Muscle layer of duodenum (tissue), 2 donors: Measurements from ENCODE around the gene GPSM1.

Experiments
- H3K27ac ChIP-seq: one replicate; pipeline ENCODE4 v1.7.0; 2013; ENCODE audit warnings: mild to moderate bottlenecking, low read length
- H3K27me3 ChIP-seq: one replicate; pipeline ENCODE4 v1.7.0; 2013; ENCODE audit warnings: low read depth, mild to moderate bottlenecking, control low read depth, low read length
- H3K36me3 ChIP-seq, 2 donors: one replicate each; pipeline ENCODE4 v1.7.0; 2013; ENCODE audit warnings: low read length in 2 of 2, control low read depth in 1 of 2, mild to moderate bottlenecking in 1 of 2; ENCODE audit not compliant: insufficient read depth in 2 of 2, control insufficient read depth in 1 of 2
- H3K4me1 ChIP-seq, 2 donors: one replicate each; pipeline ENCODE4 v1.7.0; 2013; ENCODE audit warnings: low read length in 2 of 2, mild to moderate bottlenecking in 2 of 2, control low read depth in 1 of 2, moderate library complexity in 1 of 2; ENCODE audit not compliant: insufficient read depth in 2 of 2, control insufficient read depth in 1 of 2
- H3K4me3 ChIP-seq, 2 donors: one replicate each; pipeline ENCODE4 v1.7.0; 2013; ENCODE audit warnings: low read length in 2 of 2, low read depth in 1 of 2, mild to moderate bottlenecking in 1 of 2
- H3K9me3 ChIP-seq, 2 donors: one replicate each; pipeline ENCODE4 v1.7.0; 2013; ENCODE audit warnings: low read length in 2 of 2, control low read depth in 1 of 2, mild to moderate bottlenecking in 1 of 2; ENCODE audit not compliant: control insufficient read depth in 1 of 2
- donor health status: healthy.

Gene GPSM1

DNA sequence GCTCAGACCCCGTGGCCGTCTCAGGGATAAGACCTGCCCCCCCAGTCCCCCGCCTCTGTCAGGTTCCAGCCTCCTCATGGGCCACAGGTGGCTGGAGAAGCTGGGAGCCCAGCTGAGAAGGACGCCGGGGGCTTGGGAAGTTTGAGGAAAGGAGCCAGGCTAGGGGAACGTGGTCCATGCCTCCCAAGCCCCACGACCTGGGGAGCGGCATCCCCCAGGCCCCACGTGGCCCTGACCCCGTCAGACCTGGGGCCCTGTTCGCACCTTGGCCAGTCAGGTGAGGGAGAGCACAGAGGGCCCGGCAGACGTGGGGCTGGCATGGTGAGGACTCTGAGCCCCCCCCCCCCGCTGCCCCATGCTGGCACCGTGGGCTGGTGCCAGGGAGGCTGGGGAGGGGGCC, 3.7 kb downstream of the GPSM1 start:
- H3K9me3 ChIP-seq, result no peaks in the 10 kb centered on the region
- H3K4me1 ChIP-seq, result peaks cover 0 to 26% of the 10 kb centered on the region in 2 donors

DNA sequence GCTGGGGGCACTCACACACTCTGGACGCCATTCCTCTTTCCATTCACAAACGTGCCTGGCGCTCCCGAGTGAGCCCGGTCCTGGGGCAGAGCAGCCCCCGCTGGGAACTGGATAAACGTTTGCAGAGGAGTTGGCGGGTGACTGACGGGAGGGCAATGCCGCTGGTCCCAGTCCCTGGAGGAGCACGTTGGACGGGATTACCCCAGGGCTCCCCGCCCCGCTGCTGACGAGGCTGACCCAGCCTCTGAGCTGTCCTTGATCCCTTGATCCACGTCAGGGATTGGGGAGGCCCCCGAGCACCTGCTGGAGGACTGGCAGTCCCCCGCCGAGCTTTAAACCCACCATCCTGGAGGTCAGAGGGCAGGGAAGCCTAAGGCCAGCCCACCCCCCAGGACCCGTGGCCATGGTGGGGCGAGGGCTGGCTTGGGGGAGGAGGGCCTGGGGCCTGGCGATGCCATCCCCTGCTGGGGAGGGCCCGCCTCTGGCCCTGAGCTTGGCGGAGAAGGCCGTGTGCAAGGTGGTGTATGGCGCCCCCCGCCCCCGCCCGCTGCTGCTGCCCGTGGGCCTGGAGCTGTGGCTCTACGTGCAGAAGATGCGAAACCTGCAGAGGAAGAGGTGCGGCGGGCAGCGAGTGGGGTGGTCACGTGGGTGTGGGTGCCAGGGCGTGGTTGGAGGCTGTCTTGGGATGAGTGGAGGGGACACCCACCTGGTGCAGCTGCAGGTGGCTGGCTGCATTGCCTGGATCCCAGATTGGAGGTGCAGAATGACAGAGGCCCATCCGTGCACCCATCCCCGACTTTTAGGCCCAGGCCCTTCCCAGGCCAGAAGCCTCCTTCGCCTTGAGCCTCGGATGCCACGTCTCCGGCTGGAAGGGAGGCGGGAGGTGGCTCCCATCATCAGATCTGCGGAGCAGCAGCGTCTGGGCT, 4.5 kb downstream of the GPSM1 start:
- Histone ChIP-seq H3K9me3 (no peaks in the 10 kb centered on the region), H3K36me3 (peaks cover 0 to 26% of the 10 kb centered on the region in 2 donors), H3K4me3 (no peak overlapping the region), H3K27ac (no peak overlapping the region), H3K27me3 (no peaks in the 10 kb centered on the region), H3K4me1 (peaks cover 0 to 18% of the 10 kb centered on the region in 2 donors)

More for the DNA sequence above, 3.7 kb downstream of the GPSM1 start:
- Histone ChIP-seq H3K27ac (no peak overlapping the region), H3K36me3 (peaks cover 0 to 18% of the 10 kb centered on the region in 2 donors), H3K27me3 (no peaks in the 10 kb centered on the region), H3K4me3 (no peak overlapping the region)

DNA sequence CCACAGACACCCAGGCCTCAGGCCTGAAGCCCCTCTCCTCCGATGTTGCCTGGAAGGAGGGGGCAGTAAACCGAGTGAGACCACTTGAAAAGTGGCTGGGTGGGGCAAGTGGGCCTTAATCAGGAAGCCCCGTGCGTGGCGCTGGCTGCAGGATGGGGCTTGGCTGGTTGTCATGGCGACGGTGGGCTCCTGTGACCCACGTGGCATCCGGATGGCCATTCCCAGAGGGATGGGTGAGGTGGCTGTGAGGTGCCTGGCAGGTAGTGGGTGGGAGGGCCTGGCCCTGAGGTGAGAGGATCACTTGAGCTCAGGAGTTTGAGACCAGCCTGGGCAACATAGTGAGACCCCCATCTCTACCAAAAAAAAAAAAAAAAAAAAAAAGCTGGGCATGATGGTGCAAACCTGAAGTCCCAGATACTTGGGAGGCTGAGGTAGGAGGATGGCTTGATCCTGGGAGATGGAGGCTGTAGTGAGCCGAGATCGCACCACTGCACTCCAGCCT, 5.2 kb downstream of the GPSM1 start:
- peaks cover 0 to 33% of the 10 kb centered on the region in 2 donors for H3K36me3 ChIP-seq
- no peaks in the 10 kb centered on the region for H3K27me3 ChIP-seq
- H3K4me1 ChIP-seq, result peaks cover 0 to 16% of the 10 kb centered on the region in 2 donors
- H3K4me3 ChIP-seq, result no peak overlapping the region
- no peaks in the 10 kb centered on the region for H3K9me3 ChIP-seq
- H3K27ac ChIP-seq, result no peak overlapping the region

DNA sequence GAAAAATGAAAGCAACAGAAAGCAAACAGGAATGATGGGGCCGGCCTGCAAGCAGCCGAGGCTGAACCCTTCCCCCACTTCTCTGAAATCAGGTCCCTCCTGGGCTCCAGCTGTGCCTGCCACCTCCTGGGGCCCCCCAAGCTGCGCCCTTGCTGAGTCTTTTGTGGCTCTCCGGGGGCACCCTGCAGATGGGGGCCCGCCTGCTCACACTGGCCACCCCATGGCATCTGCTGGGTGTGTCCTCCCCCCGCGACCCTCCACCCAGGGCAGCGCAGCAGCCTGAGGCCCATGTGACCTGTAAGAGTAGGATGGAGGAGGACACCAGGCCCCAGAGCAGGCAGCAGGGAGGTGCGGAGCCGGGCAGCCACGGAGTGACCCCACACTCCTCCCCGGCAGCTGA, 5.7 kb downstream of the GPSM1 start:
- Histone ChIP-seq H3K27ac (no peak overlapping the region), H3K4me3 (no peak overlapping the region)

DNA sequence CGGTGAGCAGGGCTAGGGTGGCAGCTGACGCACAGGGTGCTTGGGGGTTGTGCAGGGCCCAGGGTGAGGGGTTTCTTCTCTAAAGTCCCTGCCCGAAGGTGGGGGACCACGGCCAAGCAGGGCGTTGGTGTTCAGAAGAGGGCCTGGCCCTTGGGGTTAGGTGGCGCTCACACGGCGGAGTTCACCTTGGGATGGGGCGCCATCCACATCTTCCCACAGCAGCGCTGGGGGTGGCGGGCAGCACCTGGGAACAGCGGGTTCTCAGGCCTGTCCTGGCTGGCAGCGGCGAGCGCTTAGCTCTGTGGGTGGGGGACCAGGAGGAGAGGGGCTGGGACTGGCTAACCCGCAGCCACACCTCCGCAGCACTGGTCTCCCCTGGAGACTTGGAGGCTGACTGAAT, 6.1 kb downstream of the GPSM1 start:
- Histone ChIP-seq H3K4me3 (no peak overlapping the region), H3K27ac (no peak overlapping the region), H3K4me1 (peaks cover 0 to 10% of the 10 kb centered on the region in 2 donors), H3K9me3 (no peaks in the 10 kb centered on the region), H3K27me3 (no peaks in the 10 kb centered on the region), H3K36me3 (peaks cover 0 to 41% of the 10 kb centered on the region in 2 donors)

More for the DNA sequence above, 5.7 kb downstream of the GPSM1 start:
- peaks cover 0 to 38% of the 10 kb centered on the region in 2 donors for H3K36me3 ChIP-seq
- no peaks in the 10 kb centered on the region for H3K27me3 ChIP-seq
- H3K4me1 ChIP-seq, result peaks cover 0 to 15% of the 10 kb centered on the region in 2 donors
- no peaks in the 10 kb centered on the region for H3K9me3 ChIP-seq

DNA sequence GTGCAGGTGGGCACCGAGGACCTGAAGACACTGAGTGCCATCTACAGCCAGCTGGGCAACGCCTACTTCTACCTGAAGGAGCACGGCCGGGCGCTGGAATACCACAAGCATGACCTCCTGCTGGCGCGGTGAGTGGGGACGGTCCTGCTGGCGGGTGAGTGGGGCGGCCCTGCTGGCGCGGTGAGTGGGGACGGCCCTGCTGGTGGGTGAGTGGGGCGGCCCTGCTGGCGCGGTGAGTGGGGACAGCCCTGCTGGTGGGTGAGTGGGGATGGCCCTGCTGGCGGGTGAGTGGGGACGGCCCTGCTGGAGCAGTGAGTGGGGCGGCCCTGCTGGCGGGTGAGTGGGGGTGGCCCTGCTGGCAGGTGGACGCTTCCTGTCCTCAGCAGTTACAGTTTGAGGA, 7.2 kb downstream of the GPSM1 start:
- peaks cover 0 to 4% of the 10 kb centered on the region in 2 donors for H3K4me1 ChIP-seq
- H3K27me3 ChIP-seq, result no peaks in the 10 kb centered on the region

DNA sequence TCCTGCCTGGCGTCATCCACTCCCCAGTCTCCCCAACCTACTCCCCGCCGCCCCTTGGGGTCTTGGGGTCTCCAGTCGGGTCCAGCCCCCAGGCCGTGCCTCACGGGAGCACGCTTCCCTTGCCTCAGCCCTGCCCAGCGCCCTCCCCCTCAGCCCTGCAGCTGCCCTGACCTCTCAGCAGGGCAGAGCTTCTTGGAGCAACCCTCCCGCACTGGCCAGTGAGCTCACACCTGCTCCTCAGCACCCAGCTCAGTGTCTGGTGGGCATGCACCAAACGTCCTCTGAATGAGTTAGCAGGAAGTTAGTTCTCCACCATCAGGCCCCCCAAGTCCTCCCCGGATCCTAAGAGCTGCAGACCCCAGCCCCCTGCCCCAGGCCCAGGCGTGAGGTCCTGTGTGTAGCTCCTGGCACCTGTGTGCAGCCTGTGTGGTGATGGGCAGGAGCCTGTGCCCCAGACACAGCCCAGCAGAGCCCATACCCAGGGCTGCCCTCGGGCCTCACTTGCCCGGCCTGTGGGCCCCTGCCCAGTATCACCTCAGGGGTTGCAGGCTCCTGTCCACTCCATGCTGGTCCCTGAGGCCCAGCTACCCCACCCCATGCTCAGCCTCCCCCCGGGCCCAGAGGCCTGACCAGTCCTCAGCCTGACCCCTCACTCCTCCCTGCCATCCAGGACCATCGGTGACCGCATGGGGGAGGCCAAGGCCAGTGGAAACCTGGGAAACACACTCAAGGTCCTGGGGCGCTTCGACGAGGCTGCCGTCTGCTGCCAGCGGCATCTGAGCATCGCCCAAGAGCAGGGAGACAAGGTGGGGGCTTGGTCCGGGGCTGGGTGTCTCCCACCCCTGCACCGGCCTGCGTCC, 8.2 kb downstream of the GPSM1 start:
- Histone ChIP-seq H3K9me3 (no peaks in the 10 kb centered on the region), H3K27ac (no peak overlapping the region), H3K36me3 (peaks cover 0 to 46% of the 10 kb centered on the region in 2 donors), H3K4me1 (peaks cover 0 to 4% of the 10 kb centered on the region in 2 donors), H3K27me3 (no peaks in the 10 kb centered on the region), H3K4me3 (no peak overlapping the region)

More for the DNA sequence above, 7.2 kb downstream of the GPSM1 start:
- Histone ChIP-seq H3K4me3 (no peak overlapping the region), H3K9me3 (no peaks in the 10 kb centered on the region), H3K36me3 (peaks cover 0 to 41% of the 10 kb centered on the region in 2 donors), H3K27ac (no peak overlapping the region)

DNA sequence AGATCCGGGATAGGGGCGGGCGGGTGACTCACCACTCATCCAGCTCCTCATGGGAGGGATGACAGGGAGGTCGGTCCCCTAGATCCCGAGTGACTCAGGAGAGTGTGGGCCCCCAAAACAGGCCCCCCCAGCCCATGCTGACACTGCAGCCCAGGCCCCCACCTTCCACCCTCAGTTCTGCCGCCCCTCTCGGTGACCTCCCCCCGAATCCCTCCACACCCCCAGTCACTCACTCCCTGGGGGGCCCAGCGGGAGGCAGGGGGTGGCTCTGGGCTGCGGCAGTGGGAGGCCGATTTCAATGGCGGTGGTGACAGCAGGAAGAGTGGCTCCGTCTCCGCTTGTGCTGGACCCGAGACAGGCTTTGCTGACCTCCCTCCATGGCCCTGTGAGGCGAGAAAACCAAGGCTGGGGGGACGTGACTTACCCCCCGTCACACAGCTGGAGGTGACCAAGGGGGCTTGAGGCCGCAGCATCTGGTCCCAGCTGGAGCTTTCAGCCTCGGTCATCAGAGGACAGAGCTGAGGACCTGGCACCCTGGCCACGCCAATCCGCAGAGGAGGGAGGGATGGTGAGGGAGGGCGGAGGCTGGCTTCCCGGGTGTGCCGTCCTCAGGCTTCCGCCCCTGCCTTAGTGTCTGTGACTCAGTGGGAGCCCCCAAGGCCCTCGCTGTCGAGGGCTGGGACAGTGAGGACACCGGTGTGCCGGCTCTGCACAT, 9.0 kb downstream of the GPSM1 start:
- no peaks in the 10 kb centered on the region for H3K27me3 ChIP-seq
- H3K4me1 ChIP-seq, result peaks cover 0 to 4% of the 10 kb centered on the region in 2 donors
- H3K36me3 ChIP-seq, result peaks cover 0 to 50% of the 10 kb centered on the region in 2 donors
- no peaks in the 10 kb centered on the region for H3K9me3 ChIP-seq
- no peak overlapping the region for H3K27ac ChIP-seq
- no peak overlapping the region for H3K4me3 ChIP-seq

DNA sequence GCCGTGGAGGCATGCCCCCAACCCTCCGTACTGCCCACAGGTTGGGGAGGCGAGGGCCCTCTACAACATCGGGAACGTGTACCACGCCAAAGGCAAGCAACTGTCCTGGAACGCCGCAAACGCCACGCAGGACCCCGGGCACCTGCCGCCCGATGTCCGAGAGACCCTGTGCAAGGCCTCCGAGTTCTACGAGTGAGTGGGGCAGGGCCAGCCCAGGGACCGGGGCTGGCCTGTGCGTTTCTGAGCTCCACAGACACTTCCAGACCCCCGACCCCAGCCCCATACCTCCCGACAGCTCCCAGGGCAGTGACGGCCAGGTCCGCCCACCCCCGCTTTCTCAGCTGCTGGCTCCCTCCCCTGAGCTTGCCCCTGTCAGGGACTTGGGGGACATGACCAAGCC, 9.5 kb downstream of the GPSM1 start:
- Histone ChIP-seq H3K9me3 (no peaks in the 10 kb centered on the region), H3K36me3 (peaks cover 0 to 50% of the 10 kb centered on the region in 2 donors), H3K4me1 (peaks cover 0 to 6% of the 10 kb centered on the region in 2 donors), H3K4me3 (no peak overlapping the region), H3K27ac (no peak overlapping the region), H3K27me3 (no peaks in the 10 kb centered on the region)

DNA sequence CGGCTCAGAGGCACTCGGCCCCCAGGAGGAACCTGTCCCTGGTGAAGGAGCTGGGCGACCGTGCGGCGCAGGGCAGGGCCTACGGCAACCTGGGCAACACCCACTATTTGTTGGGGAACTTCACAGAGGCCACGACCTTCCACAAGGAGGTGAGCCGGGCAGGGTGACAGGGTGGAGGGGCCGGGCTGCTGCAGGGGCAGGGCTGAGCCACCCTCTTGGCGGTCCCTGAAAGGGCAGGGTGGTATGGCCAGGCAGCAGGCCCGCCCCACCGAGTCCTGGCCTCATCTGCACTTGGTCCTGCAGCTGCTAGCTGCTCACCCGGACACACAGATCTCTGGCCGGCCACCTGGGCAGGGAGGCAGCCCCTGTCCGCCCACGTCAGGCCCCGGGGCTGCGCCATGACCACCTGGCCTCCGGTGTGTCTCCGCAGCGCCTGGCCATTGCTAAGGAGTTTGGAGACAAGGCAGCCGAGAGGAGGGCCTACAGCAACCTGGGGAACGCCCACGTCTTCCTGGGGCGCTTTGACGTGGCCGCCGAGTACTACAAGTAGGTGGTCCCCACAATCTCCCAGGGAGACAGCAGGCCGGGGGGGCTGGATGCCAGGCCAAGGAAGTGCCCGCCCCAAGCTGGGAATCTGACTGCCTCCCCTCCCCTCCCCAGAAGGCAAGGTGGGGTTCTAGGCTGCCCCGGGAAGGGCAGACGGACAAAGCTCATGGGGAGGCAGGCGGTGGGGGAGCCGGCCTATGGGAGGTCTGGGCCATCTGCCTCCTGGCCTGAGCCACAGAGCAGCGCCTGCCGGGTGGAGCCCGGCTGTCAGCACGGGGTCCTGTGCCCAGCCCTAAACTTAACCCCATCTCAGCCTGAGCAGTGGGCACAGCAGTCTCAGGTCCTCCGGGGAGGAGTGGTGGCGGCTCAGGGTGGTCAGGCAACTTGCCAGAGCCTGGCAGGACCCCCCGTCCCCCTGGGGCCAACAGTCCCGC, 10.4 kb downstream of the GPSM1 start:
- H3K36me3 ChIP-seq, result peaks cover 0 to 50% of the 10 kb centered on the region in 2 donors
- no peak overlapping the region for H3K4me3 ChIP-seq
- no peaks in the 10 kb centered on the region for H3K27me3 ChIP-seq
- peaks cover 0 to 13% of the 10 kb centered on the region in 2 donors for H3K4me1 ChIP-seq
- no peaks in the 10 kb centered on the region for H3K9me3 ChIP-seq
- no peak overlapping the region for H3K27ac ChIP-seq
